K562 (cell line): Measurements from ENCODE around the gene ZP1. TPM values are rescaled to one million over a fixed set of nuclear protein-coding genes. Genes with fewer than 3 reads are reported as not detected.

Source experiments
- ATAC-seq: fragments of 200-7000 bp; cut with Tn5 transposase; 3 replicates; pipeline ENCODE4 v1.9.1; 2020; ENCODE audit warnings: moderate library complexity
- BruUV-seq: library from RNA; stranded (reverse); fragments of 400-500 nt; replicated peaks from 2 replicates; lab custom pipeline; 2021; lab: Mats Ljungman, UMichigan
- CTCF ChIA-PET: fragments of 300-600 bp; formaldehyde crosslinking; extraction: SDS; loops from one replicate; lab custom pipeline; 2021; ENCODE audit warnings: low intra/inter-chr PET ratio; lab: Yijun Ruan, JAX
- POLR2A ChIA-PET: fragments of 300-600, 350-650 bp; sonication (Branson Sonifier 250); formaldehyde crosslinking; extraction: SDS; loops from one replicate; lab custom pipeline; 2021; ENCODE audit warnings: antibody characterized with exemption, inconsistent platforms; lab: Yijun Ruan, JAX
- DNase-seq, 4 experiments: peaks; one replicate each; pipeline versions ENCODE4 v3.0.0 to v3.0.0-alpha.2; 2011 to 2018; ENCODE audit warnings: low spot score in 3 of 4, mixed read lengths in 3 of 4; ENCODE audit errors: extremely low read depth in 1 of 4
- FAIRE-seq: peaks from 2 replicates; lab custom pipeline; 2011; peaks lifted over from hg19 to GRCh38; lab: Jason Lieb, UNC
- H2AFZ ChIP-seq: 2 replicates; pipeline ENCODE4 v1.6.0; 2011; ENCODE audit warnings: low read depth, low read length, control low read depth, inconsistent platforms
- H3K27ac ChIP-seq: fragments of 200-600 bp; 3 replicates; pipeline ENCODE4 v1.8.0; 2011; ENCODE audit warnings: low read depth, mild to moderate bottlenecking, control low read depth, inconsistent platforms, low read length, moderate library complexity, mixed read lengths; ENCODE audit errors: extremely low read depth
- H3K27me3 ChIP-seq, 2 experiments: fragments of 300-600 bp in 1 of 2; 2 replicates in 1 of 2; 3 replicates in 1 of 2; pipeline versions ENCODE4 v1.6.0 to v1.8.0; 2011; ENCODE audit warnings: inconsistent platforms in 2 of 2, low read length in 2 of 2, mild to moderate bottlenecking in 1 of 2, mixed read lengths in 1 of 2, moderate library complexity in 1 of 2; ENCODE audit not compliant: control insufficient read depth in 2 of 2, insufficient read depth in 2 of 2
- H3K36me3 ChIP-seq: fragments of 300-600 bp; 3 replicates; pipeline ENCODE4 v1.8.0; 2011; ENCODE audit warnings: mild to moderate bottlenecking, low read length, inconsistent platforms; ENCODE audit not compliant: control insufficient read depth, insufficient read depth
- H3K4me1 ChIP-seq, 2 experiments: fragments of 200-600 bp in 1 of 2; replicated peaks in 1 of 2; 2 replicates in 1 of 2; 3 replicates in 1 of 2; pipeline versions ENCODE4 v1.5.1 to v1.8.0; 2011; ENCODE audit warnings: inconsistent platforms in 2 of 2, low read length in 2 of 2, mild to moderate bottlenecking in 1 of 2, mixed read lengths in 1 of 2, moderate library complexity in 1 of 2; ENCODE audit not compliant: control insufficient read depth in 2 of 2, insufficient read depth in 2 of 2
- H3K4me2 ChIP-seq: 2 replicates; pipeline ENCODE4 v1.6.1; 2011; ENCODE audit warnings: low read length, control low read depth, inconsistent platforms, mixed read lengths; ENCODE audit not compliant: insufficient read depth
- H3K4me3 ChIP-seq: fragments of 200-600 bp; sonication (generic), shearing (Covaris generic); 2 replicates; pipeline ENCODE4 v1.5.1; 2016; ENCODE audit warnings: control low read depth, inconsistent platforms
- H3K79me2 ChIP-seq: fragments of 200-600 bp; 3 replicates; pipeline ENCODE4 v1.8.0; 2011; ENCODE audit warnings: low read length, inconsistent platforms; ENCODE audit not compliant: control insufficient read depth, insufficient read depth
- H3K9ac ChIP-seq, 2 experiments: 2 replicates each; pipeline versions ENCODE4 v1.6.0 to v1.6.1; 2011; ENCODE audit warnings: low read depth in 2 of 2, low read length in 2 of 2, control low read depth in 1 of 2, inconsistent platforms in 1 of 2, mild to moderate bottlenecking in 1 of 2, mixed read lengths in 1 of 2; ENCODE audit not compliant: insufficient read depth in 1 of 2
- H3K9me1 ChIP-seq: one replicate; pipeline ENCODE4 v1.6.0; 2011; ENCODE audit warnings: inconsistent platforms, mild to moderate bottlenecking, low read length, moderate library complexity; ENCODE audit not compliant: control insufficient read depth, insufficient read depth
- H3K9me3 ChIP-seq: replicated peaks from 2 replicates; pipeline ENCODE4 v1.5.1; 2011; ENCODE audit warnings: low read depth, low read length, inconsistent platforms; ENCODE audit not compliant: control insufficient read depth, insufficient read depth
- H4K20me1 ChIP-seq: replicated peaks from 2 replicates; pipeline ENCODE4 v1.6.1; 2011; ENCODE audit warnings: low read length, inconsistent platforms, mixed read lengths; ENCODE audit not compliant: control insufficient read depth, insufficient read depth
- ARID2 ChIP-seq: fragments of 450-650 bp; IDR thresholded peaks from 2 replicates; pipeline ENCODE4 v1.6.1; 2017; ENCODE audit warnings: antibody characterized with exemption, mild to moderate bottlenecking
- HDAC1 ChIP-seq, 2 experiments: fragments of 450-650 bp; IDR thresholded peaks; 2 replicates each; pipeline ENCODE4 v1.6.1; 2016 to 2017; ENCODE audit warnings: inconsistent platforms in 1 of 2, mild to moderate bottlenecking in 1 of 2, moderate library complexity in 1 of 2
- HMGN3 ChIP-seq: IDR thresholded peaks from 2 replicates; pipeline ENCODE4 v1.6.1; 2011; ENCODE audit warnings: borderline replicate concordance, low read depth, mild to moderate bottlenecking, mixed read lengths, low read length; ENCODE audit not compliant: insufficient read length; ENCODE audit errors: extremely low read depth
- SMAD4 ChIP-seq: fragments of 250-450 bp; sonication (Bioruptor Pico); conservative IDR thresholded peaks from 2 replicates; pipeline ENCODE4 v1.8.0; 2021; ENCODE audit warnings: inconsistent platforms, mild to moderate bottlenecking, moderate library complexity
- TAF9B ChIP-seq: fragments of 450-650 bp; IDR thresholded peaks from 2 replicates; pipeline ENCODE4 v1.6.1; 2018; ENCODE audit warnings: mild to moderate bottlenecking; ENCODE audit not compliant: partially characterized antibody
- ZNF584 ChIP-seq: fragments of 200-800 bp; sonication (Bioruptor generic); IDR thresholded peaks from 2 replicates; pipeline ENCODE4 v1.6.1; 2016; ENCODE audit warnings: low read depth, mild to moderate bottlenecking, missing genetic modification characterization, missing compliant biosample characterization
- ZNF76 ChIP-seq: fragments of 250-450 bp; sonication (Bioruptor Pico); IDR thresholded peaks from 2 replicates; pipeline ENCODE4 v1.4.0; 2020; ENCODE audit warnings: mild to moderate bottlenecking, moderate library complexity, borderline replicate concordance
- WGBS: fragments of 100-300 bp; shearing (Covaris generic); methylation state at CpG from one replicate; pipeline ENCODE4 v1.1.6; 2016; ENCODE audit warnings: low coverage, mixed read lengths; ENCODE audit not compliant: insufficient coverage; ENCODE audit errors: missing lambda C conversion rate; 5-methylcytosine and 5-hydroxymethylcytosine counted together
- in situ Hi-C: fragments of 300-500 bp; cut with MboI; formaldehyde crosslinking; loops from 4 replicates; pipeline ENCODE4 v1.15.0; 2018; ENCODE audit warnings: inconsistent platforms, mixed read lengths
- intact Hi-C: fragments of 100-400 bp; cut with micrococcal nuclease; formaldehyde crosslinking; loops from 2 replicates; pipeline ENCODE4 v1.14.2; 2022
- polyA plus RNA-seq, 8 experiments: library from polyadenylated mRNA; depleted of rRNA in 4 of 8; stranded (reverse) in 5 of 8; unstranded in 3 of 8; fragments of >200 nt; fragmentation: Nextera tagmentation in 2 of 8; fragmentation: Illumina TruSeq in 1 of 8; extraction: Ambion mirVana in 2 of 8; extraction: Trizol in 1 of 8; gene quantifications; 2 replicates each; pipeline versions ENCODE4 v1.2.1 to v1.2.3, GENCODE V29; 2011 to 2014; ENCODE audit warnings: inconsistent platforms in 1 of 8, missing spikeins in 1 of 8
- total RNA-seq, 7 experiments: library from RNA; depleted of rRNA in 6 of 7; stranded (reverse); fragments of >200 nt in 6 of 7; fragmentation: Illumina TruSeq in 2 of 7; extraction: Trizol in 2 of 7; gene quantifications; 2 replicates each; pipeline versions ENCODE4 v1.2.1 to v1.2.3, GENCODE V29; 2011 to 2021; ENCODE audit warnings: low replicate concordance in 1 of 7
- TF ChIP-seq, protein P1 (sequence below), 3 experiments: fragments of 200-800 bp in 1 of 3; fragments of 250-450 bp in 1 of 3; fragments of 450-650 bp in 1 of 3; sonication (Bioruptor Pico) in 1 of 3; sonication (Bioruptor generic) in 1 of 3; formaldehyde crosslinking in 1 of 3; IDR thresholded peaks; 2 replicates each; pipeline versions ENCODE4 v1.6.1 to v1.8.0; 2016 to 2022; ENCODE audit warnings: mild to moderate bottlenecking in 2 of 3, missing genetic modification characterization in 2 of 3, missing compliant biosample characterization in 1 of 3, moderate library complexity in 1 of 3
- TF ChIP-seq, protein P2 (sequence below): fragments of 450-650 bp; formaldehyde crosslinking; IDR thresholded peaks from 2 replicates; pipeline ENCODE4 v1.4.0; 2020; ENCODE audit warnings: mild to moderate bottlenecking, moderate library complexity
- TF ChIP-seq, protein P3 (sequence below): IDR thresholded peaks from 2 replicates; pipeline ENCODE4 v1.6.1; 2011; ENCODE audit not compliant: insufficient read length; ENCODE audit errors: extremely low read depth
- TF ChIP-seq, protein P4 (sequence below), 2 experiments: fragments of 150-350 bp in 1 of 2; IDR thresholded peaks; 2 replicates each; pipeline ENCODE4 v1.6.1; 2012 to 2016; ENCODE audit warnings: low read depth in 2 of 2, low read length in 2 of 2, mild to moderate bottlenecking in 1 of 2, moderate library complexity in 1 of 2

The ZP1 gene
- total and polyA plus RNA-seq, 9 of the 15 experiments (the other 6 are each of a cell fraction or from before 2014, with no cell fraction given), result 0.11 to 0.15 TPM; not detected in 7

DNA sequence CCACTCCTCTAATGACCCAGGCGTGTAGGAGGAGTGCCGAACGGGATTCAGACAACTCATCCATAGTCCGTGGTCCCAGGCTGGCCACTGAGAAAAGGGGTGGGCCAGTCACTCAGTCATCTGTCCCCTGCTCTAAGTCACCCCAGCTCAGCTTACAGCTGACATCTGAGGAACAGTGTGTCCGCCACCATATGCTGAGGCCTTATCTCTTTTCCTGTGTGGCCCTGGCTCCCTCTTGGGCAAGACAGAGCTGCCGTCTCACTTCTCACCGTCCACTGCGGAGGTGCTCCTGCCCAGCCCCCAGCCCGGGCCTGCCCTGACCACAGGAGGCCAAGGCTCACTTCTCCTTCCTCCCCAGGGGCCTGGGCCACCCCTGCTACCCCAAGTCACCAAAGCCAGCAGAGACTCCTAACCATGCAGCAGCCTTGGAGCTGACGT lies 18.6 kb upstream of the ZP1 start:
- H3K36me3 ChIP-seq, result peaks cover 84% of the 10 kb centered on the region
- peak overlapping the region; percentile 37; the same call in 1 of the 3 replicates for H3K27ac ChIP-seq
- H3K9ac ChIP-seq, result peak overlapping the region in 1 of 2 experiments; percentile 69; a peak in 2 of 4 replicates
- ATAC-seq (peak; percentile 59), DNase-seq (peak in 2 of 4 experiments; percentile 67 to 69), FAIRE-seq (peak; percentile 55)
- no peaks in the 10 kb centered on the region for H3K27me3 ChIP-seq
- H4K20me1 ChIP-seq, result peaks cover 3% of the 10 kb centered on the region; the same call in 1 of the 2 replicates
- H2AFZ ChIP-seq, result no peak overlapping the region
- no TSS peak for BruUV-seq
- in situ Hi-C loops (no loop called here), intact Hi-C loops (no loop called here)
- CTCF ChIA-PET, result no interaction called here
- POLR2A ChIA-PET, result interaction anchor here (0.7 to 1.1 kb wide), 3 partner anchors 16 to 277 kb away, joined by 3 read pairs; no protein-coding TSS in a partner anchor
- H3K4me3 ChIP-seq, result no peak overlapping the region
- H3K9me3 ChIP-seq, result no peaks in the 10 kb centered on the region
- H3K4me1 ChIP-seq, result peaks cover 16 to 49% of the 10 kb centered on the region in 2 experiments
- no peak overlapping the region for H3K4me2 ChIP-seq
- 42% methylated on average over 9 of the region's 10 CpGs for WGBS
- H3K79me2 ChIP-seq, result peaks cover 36% of the 10 kb centered on the region
- H3K9me1 ChIP-seq, result peaks cover 3% of the 10 kb centered on the region
- TF ChIP-seq ARID2 (no peak), ZNF76 (no peak), HMGN3 (no peak), HDAC1 (IDR thresholded peaks at IDR 0.05) (peak in 1 of 2 experiments; percentile 58; a peak in 1 of 4 replicates), TAF9B (peak; percentile 67), SMAD4 (CRISPR knock-in tag) (peak; percentile 78), ZNF584 (no peak)
- TF ChIP-seq, protein P1, sequence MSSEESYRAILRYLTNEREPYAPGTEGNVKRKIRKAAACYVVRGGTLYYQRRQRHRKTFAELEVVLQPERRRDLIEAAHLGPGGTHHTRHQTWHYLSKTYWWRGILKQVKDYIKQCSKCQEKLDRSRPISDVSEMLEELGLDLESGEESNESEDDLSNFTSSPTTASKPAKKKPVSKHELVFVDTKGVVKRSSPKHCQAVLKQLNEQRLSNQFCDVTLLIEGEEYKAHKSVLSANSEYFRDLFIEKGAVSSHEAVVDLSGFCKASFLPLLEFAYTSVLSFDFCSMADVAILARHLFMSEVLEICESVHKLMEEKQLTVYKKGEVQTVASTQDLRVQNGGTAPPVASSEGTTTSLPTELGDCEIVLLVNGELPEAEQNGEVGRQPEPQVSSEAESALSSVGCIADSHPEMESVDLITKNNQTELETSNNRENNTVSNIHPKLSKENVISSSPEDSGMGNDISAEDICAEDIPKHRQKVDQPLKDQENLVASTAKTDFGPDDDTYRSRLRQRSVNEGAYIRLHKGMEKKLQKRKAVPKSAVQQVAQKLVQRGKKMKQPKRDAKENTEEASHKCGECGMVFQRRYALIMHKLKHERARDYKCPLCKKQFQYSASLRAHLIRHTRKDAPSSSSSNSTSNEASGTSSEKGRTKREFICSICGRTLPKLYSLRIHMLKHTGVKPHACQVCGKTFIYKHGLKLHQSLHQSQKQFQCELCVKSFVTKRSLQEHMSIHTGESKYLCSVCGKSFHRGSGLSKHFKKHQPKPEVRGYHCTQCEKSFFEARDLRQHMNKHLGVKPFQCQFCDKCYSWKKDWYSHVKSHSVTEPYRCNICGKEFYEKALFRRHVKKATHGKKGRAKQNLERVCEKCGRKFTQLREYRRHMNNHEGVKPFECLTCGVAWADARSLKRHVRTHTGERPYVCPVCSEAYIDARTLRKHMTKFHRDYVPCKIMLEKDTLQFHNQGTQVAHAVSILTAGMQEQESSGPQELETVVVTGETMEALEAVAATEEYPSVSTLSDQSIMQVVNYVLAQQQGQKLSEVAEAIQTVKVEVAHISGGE (CRISPR knock-in tag; IDR thresholded peaks at IDR 0.05), result no peak
- TF ChIP-seq, protein P2, sequence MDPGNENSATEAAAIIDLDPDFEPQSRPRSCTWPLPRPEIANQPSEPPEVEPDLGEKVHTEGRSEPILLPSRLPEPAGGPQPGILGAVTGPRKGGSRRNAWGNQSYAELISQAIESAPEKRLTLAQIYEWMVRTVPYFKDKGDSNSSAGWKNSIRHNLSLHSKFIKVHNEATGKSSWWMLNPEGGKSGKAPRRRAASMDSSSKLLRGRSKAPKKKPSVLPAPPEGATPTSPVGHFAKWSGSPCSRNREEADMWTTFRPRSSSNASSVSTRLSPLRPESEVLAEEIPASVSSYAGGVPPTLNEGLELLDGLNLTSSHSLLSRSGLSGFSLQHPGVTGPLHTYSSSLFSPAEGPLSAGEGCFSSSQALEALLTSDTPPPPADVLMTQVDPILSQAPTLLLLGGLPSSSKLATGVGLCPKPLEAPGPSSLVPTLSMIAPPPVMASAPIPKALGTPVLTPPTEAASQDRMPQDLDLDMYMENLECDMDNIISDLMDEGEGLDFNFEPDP (CRISPR knock-in tag), result no peak
- TF ChIP-seq, protein P3, sequence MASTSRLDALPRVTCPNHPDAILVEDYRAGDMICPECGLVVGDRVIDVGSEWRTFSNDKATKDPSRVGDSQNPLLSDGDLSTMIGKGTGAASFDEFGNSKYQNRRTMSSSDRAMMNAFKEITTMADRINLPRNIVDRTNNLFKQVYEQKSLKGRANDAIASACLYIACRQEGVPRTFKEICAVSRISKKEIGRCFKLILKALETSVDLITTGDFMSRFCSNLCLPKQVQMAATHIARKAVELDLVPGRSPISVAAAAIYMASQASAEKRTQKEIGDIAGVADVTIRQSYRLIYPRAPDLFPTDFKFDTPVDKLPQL, result no peak
- TF ChIP-seq, protein P4, sequence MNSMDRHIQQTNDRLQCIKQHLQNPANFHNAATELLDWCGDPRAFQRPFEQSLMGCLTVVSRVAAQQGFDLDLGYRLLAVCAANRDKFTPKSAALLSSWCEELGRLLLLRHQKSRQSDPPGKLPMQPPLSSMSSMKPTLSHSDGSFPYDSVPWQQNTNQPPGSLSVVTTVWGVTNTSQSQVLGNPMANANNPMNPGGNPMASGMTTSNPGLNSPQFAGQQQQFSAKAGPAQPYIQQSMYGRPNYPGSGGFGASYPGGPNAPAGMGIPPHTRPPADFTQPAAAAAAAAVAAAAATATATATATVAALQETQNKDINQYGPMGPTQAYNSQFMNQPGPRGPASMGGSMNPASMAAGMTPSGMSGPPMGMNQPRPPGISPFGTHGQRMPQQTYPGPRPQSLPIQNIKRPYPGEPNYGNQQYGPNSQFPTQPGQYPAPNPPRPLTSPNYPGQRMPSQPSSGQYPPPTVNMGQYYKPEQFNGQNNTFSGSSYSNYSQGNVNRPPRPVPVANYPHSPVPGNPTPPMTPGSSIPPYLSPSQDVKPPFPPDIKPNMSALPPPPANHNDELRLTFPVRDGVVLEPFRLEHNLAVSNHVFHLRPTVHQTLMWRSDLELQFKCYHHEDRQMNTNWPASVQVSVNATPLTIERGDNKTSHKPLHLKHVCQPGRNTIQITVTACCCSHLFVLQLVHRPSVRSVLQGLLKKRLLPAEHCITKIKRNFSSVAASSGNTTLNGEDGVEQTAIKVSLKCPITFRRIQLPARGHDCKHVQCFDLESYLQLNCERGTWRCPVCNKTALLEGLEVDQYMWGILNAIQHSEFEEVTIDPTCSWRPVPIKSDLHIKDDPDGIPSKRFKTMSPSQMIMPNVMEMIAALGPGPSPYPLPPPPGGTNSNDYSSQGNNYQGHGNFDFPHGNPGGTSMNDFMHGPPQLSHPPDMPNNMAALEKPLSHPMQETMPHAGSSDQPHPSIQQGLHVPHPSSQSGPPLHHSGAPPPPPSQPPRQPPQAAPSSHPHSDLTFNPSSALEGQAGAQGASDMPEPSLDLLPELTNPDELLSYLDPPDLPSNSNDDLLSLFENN (IDR thresholded peaks at IDR 0.05; ENCODE audit: low read depth in 2 of 2, low read length in 2 of 2), result 0 out of 4 replicates have a peak, but pooled peaks of 1 of the 2 experiments have one; percentile 54
